Measurements from ENCODE around the gene SLC4A1AP. TPM values are rescaled to one million over a fixed set of nuclear protein-coding genes. Genes with fewer than 3 reads are reported as not detected.

SLC4A1AP gene
- total RNA-seq, 1 donor from 2014 or later: 23.4 TPM

GRCh38 chr2:27685577-27685976 lies 21.9 kb downstream of the SLC4A1AP start:
- intact Hi-C loops (cut with DNase I): no loop called here
- no peak for DNase-seq (ENCODE audit: low spot score)

DNA sequence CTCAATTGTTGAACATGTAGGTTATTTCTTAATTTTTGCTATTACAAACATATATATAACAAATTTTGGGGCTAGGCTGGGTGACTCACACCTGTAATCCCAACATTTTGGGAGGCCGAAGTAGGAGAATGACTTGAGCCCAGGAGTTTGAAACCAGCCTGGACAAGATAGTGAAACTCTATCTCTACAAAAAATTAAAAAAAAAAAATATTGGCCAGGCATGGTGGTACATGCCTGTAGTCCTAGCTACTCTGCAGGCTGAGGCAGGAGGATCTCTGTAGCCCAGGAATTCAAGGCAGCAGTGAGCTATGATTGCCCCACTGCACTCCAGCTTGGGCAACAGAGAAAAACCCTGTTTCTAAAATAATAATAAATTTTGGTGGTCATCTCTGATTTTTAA lies 23.5 kb downstream of the SLC4A1AP start:
- intact Hi-C loops (cut with DNase I): no loop called here
- no peak for DNase-seq (ENCODE audit: low spot score)

DNA sequence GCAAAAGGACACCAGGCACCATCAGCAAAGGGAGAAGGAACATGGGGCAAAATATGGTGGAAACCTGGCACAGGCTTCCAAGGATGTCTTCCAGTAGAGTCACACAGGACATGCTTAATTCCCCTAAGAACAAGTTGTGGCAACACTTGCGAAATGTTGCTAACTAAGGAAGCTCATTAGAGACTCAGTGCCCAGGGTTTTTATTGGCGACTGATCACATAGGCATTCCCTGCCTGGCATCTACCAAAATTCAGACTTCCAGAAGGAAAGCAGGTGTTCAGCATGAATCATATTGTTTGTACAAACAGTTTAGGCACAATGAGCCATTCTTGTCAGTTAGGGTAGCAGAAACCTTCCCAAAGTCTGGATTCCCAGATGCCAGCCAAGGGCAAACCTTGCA lies 25.7 kb downstream of the SLC4A1AP start:
- intact Hi-C loops (cut with DNase I): no loop called here
- DNase-seq (ENCODE audit: low spot score): no peak

DNA sequence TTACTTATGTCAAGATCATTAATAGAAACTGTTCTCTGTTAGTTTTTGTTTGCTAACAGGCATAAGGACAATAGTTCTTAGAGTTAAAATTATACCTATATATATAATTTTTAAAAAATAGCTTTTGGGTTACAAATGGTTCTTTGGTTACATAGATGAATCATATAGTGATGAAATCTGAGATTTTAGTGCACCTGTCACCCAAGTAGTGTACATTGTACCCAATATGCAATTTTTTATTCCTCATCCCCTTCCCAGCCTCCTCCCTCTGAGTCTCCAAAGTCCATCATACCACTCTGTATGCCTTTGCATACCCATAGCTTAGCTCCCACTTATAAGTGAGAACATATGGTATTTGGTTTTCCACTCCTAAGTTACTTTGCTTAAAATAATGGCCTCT lies 26.4 kb downstream of the SLC4A1AP start:
- intact Hi-C loops (cut with DNase I): no loop called here
- DNase-seq (ENCODE audit: low spot score): no peak

- DNase-seq (ENCODE audit: low spot score): no peak
Measured at GRCh38 chr2:27697660-27698059, 34.0 kb downstream of the SLC4A1AP start.

GRCh38 chr2:27701676-27702075 lies 38.0 kb downstream of the SLC4A1AP start:
- no peak for DNase-seq (ENCODE audit: low spot score)
- intact Hi-C loops (cut with DNase I): loop anchor here (5.0 kb wide), 1 partner anchor 751 kb away; no protein-coding TSS in a partner anchor

More at GRCh38 chr2:27697660-27698059, 34.0 kb downstream of the SLC4A1AP start:
- intact Hi-C loops (cut with DNase I): no loop called here

DNA sequence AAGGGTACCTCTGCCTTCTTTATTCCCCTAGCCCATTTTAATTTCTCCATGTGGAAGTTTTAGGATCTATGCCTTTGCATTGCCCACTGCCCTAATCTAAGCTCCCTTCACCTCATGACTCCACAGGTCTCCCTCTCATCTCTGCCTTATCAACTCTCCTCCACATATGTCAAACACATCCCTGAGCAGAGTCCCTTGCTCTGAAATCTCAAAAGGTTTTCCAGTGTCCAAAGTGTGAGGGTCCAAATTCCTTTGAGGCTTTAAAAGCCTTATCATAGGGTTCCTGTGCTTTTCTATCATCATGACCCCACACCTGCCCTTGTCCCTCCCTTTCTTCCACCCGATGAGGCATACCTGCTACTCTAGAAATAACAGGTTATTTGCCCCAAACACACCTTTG lies 38.6 kb downstream of the SLC4A1AP start:
- intact Hi-C loops (cut with DNase I): loop anchor here (5.0 kb wide), 1 partner anchor 750 kb away; no protein-coding TSS in a partner anchor
- DNase-seq (ENCODE audit: low spot score): no peak

- DNase-seq (ENCODE audit: low spot score): peak; percentile 90
- intact Hi-C loops (cut with DNase I): loop anchor here (5.0 kb wide), 1 partner anchor 749 kb away; no protein-coding TSS in a partner anchor
Measured at GRCh38 chr2:27703638-27704341, 40.1 kb downstream of the SLC4A1AP start.

DNA sequence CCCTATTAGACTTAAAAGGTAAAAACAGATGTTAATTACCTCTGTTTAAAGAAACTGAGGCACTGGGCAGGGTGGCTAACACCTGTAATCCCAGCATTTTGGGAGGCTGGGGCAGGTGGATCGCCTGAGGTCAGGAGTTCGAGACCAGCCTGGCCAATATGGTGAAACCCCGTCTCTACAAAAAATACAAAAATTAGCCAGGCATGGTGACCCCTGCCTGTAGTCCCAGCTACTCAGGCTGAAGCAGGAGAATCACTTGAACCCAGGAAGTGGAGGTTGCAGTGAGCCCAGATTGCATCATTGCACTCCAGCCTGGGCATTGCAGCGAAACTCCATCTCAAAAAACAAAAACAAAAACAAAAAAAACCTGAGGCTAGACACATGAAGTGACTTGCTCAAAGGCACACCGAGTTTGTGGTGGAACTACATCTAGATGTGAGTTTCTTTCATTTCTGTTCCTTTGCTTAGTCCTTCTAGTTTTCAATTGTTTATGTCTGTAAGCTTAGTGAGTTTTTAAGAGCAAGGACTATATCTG lies 40.7 kb downstream of the SLC4A1AP start:
- DNase-seq (ENCODE audit: low spot score): no peak
- intact Hi-C loops (cut with DNase I): loop anchor here (5.0 kb wide), 1 partner anchor 748 kb away; no protein-coding TSS in a partner anchor

GRCh38 chr2:27705851-27706622 lies 42.3 kb downstream of the SLC4A1AP start:
- intact Hi-C loops (cut with DNase I): loop anchor here (5.0 kb wide), 1 partner anchor 186 kb away; the partner anchor contains the start of genes BABAM2 and RBKS

DNA sequence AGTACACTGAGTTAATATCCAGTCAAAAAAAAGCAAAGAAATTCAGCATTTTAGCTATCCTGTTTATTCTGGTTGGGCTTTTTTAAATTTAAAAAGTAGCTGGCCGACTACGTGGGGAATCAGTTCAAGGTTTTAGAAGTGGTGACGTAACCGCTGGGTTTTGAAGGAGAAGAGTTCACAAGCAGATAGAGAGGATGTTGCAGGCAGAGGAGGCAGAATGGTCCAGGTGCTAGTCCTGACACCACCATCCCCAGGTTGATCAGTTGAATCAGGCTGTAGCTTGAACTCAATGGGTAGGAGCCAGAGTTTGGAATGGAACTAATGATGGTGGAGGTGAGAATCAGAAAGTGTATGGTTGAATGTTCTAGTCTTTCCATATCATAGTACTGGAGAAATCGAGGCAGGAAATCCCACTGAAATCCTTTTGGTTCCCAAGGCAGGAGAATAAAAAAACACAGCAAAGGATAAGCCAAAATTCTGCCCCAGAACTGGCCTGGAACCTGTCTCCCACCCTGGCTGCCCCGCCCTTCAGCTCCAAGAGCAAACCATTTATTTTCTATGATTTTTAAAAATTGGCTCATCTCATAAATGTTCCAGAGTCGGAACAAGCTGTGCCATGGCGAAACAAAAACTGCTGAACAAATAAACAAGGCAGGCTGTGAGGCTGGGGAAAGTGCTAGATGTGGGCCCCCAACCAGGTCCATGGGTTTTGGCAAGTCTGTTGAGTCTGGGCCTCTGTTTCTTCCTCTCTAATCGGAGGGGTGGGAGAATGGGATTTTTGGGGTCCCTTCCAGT lies 44.0 kb downstream of the SLC4A1AP start:
- intact Hi-C loops (cut with DNase I): loop anchor here (5.0 kb wide), 1 partner anchor 185 kb away; the partner anchor contains the start of genes BABAM2 and RBKS
- DNase-seq (ENCODE audit: low spot score): no peak

More at GRCh38 chr2:27705851-27706622, 42.3 kb downstream of the SLC4A1AP start:
- DNase-seq (ENCODE audit: low spot score): no peak

DNA sequence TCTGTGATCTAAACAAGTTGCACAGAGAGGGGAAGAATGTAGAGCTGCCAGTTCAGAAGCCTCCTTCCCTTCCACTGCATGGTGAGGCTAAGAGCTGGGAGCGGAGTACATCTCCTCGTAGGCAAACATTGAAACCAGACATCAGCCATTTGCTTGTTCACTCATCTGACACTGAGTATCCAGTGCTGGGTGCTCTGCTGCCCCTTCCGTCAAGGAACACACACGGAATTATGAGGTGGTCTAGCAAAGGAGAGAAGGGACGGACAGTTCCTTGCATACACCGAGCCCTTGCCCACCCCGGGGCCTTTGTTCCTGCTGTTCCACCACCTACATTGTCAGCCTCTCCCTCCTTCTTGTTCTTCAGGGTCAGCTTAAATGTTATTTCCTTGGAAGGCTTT lies 44.6 kb downstream of the SLC4A1AP start:
- no peak for DNase-seq (ENCODE audit: low spot score)
- intact Hi-C loops (cut with DNase I): loop anchor here (5.0 kb wide), 1 partner anchor 184 kb away; the partner anchor contains the start of genes BABAM2 and RBKS

DNA sequence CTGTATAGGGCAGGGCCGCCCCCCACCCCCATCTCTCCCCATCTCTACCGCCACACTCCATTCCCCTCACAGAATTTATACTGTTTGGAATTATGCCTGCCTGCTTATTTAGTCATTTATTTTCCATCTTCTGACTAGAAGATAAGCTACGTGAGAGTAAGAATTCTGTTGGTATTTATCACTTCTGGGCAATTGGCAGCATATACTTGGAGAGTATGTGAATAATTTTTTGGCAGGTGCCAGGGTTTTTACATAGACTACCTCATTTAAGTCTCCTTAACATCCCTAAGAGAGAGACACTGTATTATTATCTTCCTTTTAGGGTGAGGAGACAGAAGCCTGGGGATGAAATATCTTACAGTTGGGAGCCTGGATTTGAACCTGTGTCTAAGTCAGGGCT lies 45.0 kb downstream of the SLC4A1AP start:
- intact Hi-C loops (cut with DNase I): loop anchor here (5.0 kb wide), 1 partner anchor 184 kb away; the partner anchor contains the start of genes BABAM2 and RBKS
- no peak for DNase-seq (ENCODE audit: low spot score)

- intact Hi-C loops (cut with DNase I): loop anchor here (5.0 kb wide), 1 partner anchor 183 kb away; the partner anchor contains the start of genes BABAM2 and RBKS
- DNase-seq (ENCODE audit: low spot score): no peak
Measured at GRCh38 chr2:27709326-27709725, 45.6 kb downstream of the SLC4A1AP start.

DNA sequence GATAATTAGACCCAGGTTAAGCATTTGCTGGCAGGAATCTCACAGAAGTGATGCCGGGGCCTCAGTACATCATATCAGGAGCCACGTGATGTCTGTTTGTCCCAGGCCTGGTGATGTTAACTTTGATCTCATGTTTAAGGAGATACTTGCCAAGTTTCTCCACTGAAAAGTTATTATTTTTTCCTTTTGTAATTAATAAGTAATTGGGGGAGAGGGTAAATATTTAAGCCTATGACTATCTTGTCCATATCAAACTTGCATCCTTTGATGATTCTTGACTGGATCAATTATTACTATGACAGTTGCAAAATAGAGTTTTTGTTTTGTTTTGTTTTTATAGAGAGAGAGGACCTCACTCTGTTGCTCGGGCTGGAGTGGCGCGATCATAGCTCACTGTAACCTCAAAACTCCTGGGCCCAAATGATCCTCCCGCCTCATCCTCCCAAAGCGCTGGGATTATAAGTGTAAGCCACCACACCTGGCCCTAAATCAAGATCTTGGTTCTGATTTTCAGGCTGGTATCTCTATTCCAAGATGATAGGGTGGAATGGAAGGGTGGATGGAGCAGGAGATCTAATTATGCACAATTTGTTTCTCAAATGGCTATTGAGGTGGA lies 46.4 kb downstream of the SLC4A1AP start:
- intact Hi-C loops (cut with DNase I): loop anchor here (5.0 kb wide), 1 partner anchor 182 kb away; the partner anchor contains the start of genes BABAM2 and RBKS
- DNase-seq (ENCODE audit: low spot score): no peak

DNA sequence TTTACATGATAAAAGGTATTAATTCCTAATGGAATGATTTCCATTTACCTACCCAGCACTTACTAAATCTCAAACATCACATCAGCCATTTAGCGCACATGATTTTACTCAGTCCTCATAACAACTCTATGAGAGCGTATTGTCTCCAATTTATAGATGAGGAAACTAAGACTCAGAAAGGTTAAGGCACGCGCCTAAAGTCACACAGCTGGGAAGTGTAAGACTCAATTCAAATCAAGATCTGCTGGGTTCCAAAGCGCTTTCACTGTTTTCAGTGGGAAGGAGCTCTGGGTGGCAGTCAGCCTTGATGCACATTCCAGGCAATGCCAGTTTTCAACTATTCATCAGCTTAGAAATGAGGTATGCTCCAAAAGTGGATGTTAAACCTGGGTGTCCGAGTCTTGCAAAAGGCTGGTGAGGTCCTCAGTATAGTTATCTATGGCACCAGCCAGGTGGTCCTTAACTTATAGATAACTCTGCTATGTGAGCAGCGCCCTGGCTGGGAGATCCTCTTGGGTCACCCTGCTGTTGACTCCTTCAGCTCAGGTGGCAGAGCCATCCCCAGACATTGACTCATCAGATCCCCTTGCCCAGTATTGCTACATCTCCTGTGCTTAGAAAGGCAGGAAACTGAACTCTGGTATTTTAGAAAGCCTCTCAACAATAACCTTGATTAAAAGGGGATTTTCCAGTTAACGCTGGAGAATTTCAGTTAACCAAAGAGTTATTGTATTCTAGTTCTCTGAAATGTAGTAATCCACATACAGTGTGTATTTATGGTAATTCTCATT lies 47.1 kb downstream of the SLC4A1AP start:
- DNase-seq (ENCODE audit: low spot score): no peak
- intact Hi-C loops (cut with DNase I): no loop called here

- intact Hi-C loops (cut with DNase I): no loop called here
- DNase-seq (ENCODE audit: low spot score): no peak
Measured at GRCh38 chr2:27711804-27712203, 48.1 kb downstream of the SLC4A1AP start.

DNA sequence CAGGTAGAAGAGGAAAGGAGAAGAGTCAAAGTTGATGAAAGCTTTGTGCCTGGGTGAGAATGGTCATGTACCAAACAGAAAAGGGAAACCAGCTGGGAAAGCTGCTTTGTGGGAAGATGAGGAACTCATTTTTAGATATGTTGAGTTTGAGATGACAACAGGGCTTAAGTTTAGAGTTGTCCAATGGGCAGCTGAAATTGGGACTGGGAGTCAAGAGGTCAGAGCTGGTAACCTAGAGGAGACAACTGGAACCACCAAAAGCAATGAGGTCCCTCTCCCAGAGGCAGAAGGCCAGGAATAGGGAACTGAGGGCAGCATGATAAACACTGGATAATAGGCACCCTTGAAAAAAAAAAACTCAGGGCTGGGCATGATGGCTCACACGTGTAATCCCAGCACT lies 48.8 kb downstream of the SLC4A1AP start:
- DNase-seq (ENCODE audit: low spot score): no peak
- intact Hi-C loops (cut with DNase I): no loop called here

Data from cardiac septum (tissue), 1 donor.